HFFc6 (cell line): ENCODE results near the gene PPID. TPM values are rescaled to one million over a fixed set of nuclear protein-coding genes. Genes with fewer than 3 reads are reported as not detected.
"Not testable (repeated sequence)": the region's sequence is repeated elsewhere in the genome, so short reads cannot be mapped to it uniquely, and the experiment has no call there.

Experiments
- DNase-seq: peaks from one replicate; pipeline ENCODE4 v3.0.0-alpha.2; 2018
- H3K27ac Mint-ChIP-seq: 2 replicates; pipeline ENCODE4 v1.8.0; 2020; ENCODE audit warnings: mild to moderate bottlenecking, mixed read lengths
- H3K27me3 Mint-ChIP-seq: 2 replicates; pipeline ENCODE4 v1.8.0; 2021; ENCODE audit warnings: mild to moderate bottlenecking, moderate library complexity, mixed read lengths; ENCODE audit not compliant: insufficient read depth
- H3K36me3 Mint-ChIP-seq: 2 replicates; pipeline ENCODE4 v1.8.0; 2021; ENCODE audit warnings: low read depth, mixed read lengths
- H3K4me1 Mint-ChIP-seq: 2 replicates; pipeline ENCODE4 v1.8.0; 2020; ENCODE audit warnings: low read depth, mixed read lengths
- H3K4me3 Mint-ChIP-seq: 2 replicates; pipeline ENCODE4 v1.8.0; 2020; ENCODE audit warnings: mild to moderate bottlenecking, moderate library complexity, mixed read lengths
- H3K9me3 Mint-ChIP-seq: 2 replicates; pipeline ENCODE4 v1.8.0; 2020; ENCODE audit warnings: mild to moderate bottlenecking, mixed read lengths
- total RNA-seq, 6 experiments: library from RNA; stranded (reverse); fragmentation: NEBNext Ultra II Directional; extraction: Animal tissue kit (Norgen Biotek cat#: 25700); gene quantifications; 2 replicates in 1 of 6; 3 replicates in 5 of 6; pipeline ENCODE4 v1.2.3, GENCODE V29; 2021
- TF ChIP-seq, protein P1 (sequence below): fragments of 200-600 bp; sonication (generic); IDR thresholded peaks from 2 replicates; pipeline ENCODE4 v1.5.0; 2021; ENCODE audit warnings: antibody characterized with exemption, mild to moderate bottlenecking

PPID gene
- total RNA-seq, 6 experiments from 2014 or later, result 23.2 to 30.2 (median 23.9) TPM

DNA sequence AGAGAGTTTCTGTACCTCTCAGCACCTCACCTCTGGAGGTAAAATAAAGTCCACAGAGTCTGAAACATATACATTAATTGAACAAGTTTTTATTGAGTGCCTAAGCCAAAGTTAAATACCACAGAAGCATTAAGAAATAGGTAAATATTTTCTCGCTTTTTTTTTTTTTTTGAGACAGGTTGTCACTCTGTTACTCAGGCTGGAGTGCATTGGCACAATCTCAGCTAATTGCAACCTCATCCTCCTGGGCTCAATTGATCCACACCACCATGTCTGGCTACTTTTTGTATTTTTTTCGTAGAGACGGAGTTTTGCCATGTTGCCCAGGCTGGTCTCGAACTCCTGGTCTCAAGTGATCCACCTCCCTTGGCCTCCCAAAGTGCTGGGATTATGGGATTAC is 35.5 kb upstream of the PPID start:
- no peaks in the 10 kb centered on the region; the same call in none of the 2 replicates for H3K27me3 Mint-ChIP-seq
- peaks cover 54% of the 10 kb centered on the region for H3K4me1 Mint-ChIP-seq
- H3K4me3 Mint-ChIP-seq, result no peak overlapping the region
- DNase-seq, result no peak
- H3K9me3 Mint-ChIP-seq, result no peaks in the 10 kb centered on the region; the same call in 1 of the 2 replicates
- no peak overlapping the region for H3K27ac Mint-ChIP-seq
- H3K36me3 Mint-ChIP-seq, result peaks cover 14% of the 10 kb centered on the region
- TF ChIP-seq, protein P1, sequence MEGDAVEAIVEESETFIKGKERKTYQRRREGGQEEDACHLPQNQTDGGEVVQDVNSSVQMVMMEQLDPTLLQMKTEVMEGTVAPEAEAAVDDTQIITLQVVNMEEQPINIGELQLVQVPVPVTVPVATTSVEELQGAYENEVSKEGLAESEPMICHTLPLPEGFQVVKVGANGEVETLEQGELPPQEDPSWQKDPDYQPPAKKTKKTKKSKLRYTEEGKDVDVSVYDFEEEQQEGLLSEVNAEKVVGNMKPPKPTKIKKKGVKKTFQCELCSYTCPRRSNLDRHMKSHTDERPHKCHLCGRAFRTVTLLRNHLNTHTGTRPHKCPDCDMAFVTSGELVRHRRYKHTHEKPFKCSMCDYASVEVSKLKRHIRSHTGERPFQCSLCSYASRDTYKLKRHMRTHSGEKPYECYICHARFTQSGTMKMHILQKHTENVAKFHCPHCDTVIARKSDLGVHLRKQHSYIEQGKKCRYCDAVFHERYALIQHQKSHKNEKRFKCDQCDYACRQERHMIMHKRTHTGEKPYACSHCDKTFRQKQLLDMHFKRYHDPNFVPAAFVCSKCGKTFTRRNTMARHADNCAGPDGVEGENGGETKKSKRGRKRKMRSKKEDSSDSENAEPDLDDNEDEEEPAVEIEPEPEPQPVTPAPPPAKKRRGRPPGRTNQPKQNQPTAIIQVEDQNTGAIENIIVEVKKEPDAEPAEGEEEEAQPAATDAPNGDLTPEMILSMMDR, result no peak

DNA sequence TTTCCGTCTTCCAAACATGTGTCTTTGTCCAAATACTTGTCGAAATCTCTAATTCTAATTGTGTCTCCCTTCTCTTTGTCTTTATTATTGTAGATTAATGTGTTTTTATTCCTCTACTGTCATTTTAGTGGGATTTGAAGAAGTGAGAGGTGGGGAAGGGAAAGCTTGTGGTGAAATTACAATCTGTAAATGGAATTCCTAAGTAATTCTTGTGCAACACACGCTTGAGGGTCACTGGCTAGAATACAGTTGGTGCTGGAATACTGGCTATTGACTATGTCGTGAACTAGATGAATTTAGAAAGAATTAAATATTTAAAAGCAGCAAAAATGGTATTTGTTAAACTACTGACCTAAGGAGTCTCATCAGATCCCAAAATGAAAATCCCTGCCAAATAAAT is 34.9 kb upstream of the PPID start:
- DNase-seq, result no peak

DNA sequence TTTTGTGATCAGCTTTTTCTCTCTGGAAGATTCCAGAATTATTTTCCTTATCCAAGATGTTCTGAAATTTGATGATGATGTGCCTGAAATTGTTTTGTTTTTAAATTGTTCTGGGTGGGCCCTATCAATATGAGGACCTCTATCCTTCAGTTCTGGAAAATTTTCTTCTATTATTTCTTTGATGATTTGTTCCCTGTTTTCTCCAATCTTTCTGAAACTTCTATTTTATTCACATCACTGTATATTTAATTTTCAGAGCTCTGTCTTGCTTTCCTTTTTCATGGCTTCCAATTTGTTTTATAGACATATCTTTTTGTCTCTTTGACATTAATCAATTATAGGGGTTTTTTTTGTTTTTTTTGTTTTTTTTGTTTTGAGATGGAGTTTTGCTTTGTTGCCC is 33.4 kb upstream of the PPID start:
- H3K9me3 Mint-ChIP-seq, result no peaks in the 10 kb centered on the region; the same call in 1 of the 2 replicates
- TF ChIP-seq, protein P1, result no peak
- peaks cover 14% of the 10 kb centered on the region for H3K36me3 Mint-ChIP-seq
- no peaks in the 10 kb centered on the region; the same call in 1 of the 2 replicates for H3K27me3 Mint-ChIP-seq
- peaks cover 54% of the 10 kb centered on the region for H3K4me1 Mint-ChIP-seq
- H3K27ac Mint-ChIP-seq, result no peak overlapping the region
- no peak overlapping the region for H3K4me3 Mint-ChIP-seq
- no peak for DNase-seq

More for the DNA sequence above, 34.9 kb upstream of the PPID start:
- TF ChIP-seq, protein P1, result no peak
- Mint-ChIP-seq H3K27ac (no peak overlapping the region), H3K27me3 (no peaks in the 10 kb centered on the region; the same call in none of the 2 replicates), H3K4me1 (peaks cover 55% of the 10 kb centered on the region), H3K9me3 (no peaks in the 10 kb centered on the region; the same call in 1 of the 2 replicates), H3K4me3 (no peak overlapping the region), H3K36me3 (peaks cover 14% of the 10 kb centered on the region)

DNA sequence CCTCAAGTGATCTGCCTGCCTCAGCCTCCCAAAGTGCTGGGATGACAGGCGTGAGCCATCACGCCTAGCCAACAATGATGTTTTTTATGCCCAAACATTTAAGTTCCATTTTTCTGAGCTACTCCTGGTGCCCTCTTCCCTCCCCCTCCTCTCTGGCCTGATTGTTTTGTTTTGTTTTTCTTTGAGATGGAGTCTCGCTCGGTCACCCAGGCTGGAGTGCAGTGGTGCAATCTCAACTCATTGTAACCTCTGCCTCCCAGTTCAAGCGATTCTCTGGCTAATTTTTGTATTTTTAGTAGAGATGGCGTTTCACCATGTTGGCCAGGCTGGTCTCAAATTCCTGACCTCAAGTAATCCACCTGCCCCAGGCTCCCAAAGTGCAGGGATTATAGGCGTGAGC is 32.6 kb upstream of the PPID start:
- peaks cover 53% of the 10 kb centered on the region for H3K4me1 Mint-ChIP-seq
- DNase-seq, result not testable (repeated sequence)

DNA sequence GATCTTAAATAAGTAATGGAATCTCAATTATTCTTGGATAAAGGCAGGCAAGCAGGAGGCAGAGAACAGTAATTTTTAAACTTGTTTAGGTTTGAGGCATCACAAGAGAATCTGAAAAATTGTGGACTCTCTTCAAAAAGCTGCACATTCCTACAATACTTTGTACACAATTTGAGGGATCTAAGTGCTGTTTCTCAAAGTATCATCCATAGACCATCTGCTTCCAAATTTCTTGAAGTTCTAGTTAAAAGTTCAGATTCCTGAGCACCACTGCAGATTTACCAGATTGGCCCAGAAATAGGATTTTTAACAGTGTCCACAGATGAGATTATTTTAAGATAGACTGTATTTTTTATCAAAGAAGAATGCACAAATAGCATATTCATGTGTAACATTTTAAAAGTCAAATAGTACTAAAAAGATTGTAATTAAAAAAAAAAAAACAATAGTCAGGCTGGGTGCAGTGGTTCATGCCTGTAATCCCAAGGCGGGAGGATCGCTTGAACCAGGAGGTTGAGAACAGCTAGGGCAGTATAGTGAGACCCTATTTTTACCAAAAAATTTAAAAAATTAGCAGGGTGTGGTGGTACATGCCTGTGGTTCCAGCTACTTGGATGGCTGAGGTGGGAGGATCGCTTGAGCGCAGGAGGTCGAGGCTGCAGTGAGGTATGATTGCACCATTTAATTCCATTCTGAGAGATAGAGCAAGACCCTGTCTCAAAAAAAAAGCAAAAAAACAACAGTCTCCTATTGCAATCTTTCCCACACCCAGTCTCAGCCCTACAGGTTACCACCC is 31.4 kb upstream of the PPID start:
- TF ChIP-seq, protein P1, result no peak
- H3K4me3 Mint-ChIP-seq, result 0 out of 2 replicates have a peak overlapping the region, but pooled peaks have one; percentile 28
- no peaks in the 10 kb centered on the region; the same call in 1 of the 2 replicates for H3K27me3 Mint-ChIP-seq
- peak; percentile 68 for DNase-seq
- H3K27ac Mint-ChIP-seq, result peak overlapping the region; percentile 57
- H3K4me1 Mint-ChIP-seq, result peaks cover 55% of the 10 kb centered on the region
- H3K36me3 Mint-ChIP-seq, result peaks cover 14% of the 10 kb centered on the region
- no peaks in the 10 kb centered on the region; the same call in 1 of the 2 replicates for H3K9me3 Mint-ChIP-seq

More for the DNA sequence above, 32.6 kb upstream of the PPID start:
- H3K27ac Mint-ChIP-seq, H3K9me3 Mint-ChIP-seq, H3K4me3 Mint-ChIP-seq, H3K27me3 Mint-ChIP-seq: not testable (repeated sequence)
- H3K36me3 Mint-ChIP-seq, result peaks cover 14% of the 10 kb centered on the region

DNA sequence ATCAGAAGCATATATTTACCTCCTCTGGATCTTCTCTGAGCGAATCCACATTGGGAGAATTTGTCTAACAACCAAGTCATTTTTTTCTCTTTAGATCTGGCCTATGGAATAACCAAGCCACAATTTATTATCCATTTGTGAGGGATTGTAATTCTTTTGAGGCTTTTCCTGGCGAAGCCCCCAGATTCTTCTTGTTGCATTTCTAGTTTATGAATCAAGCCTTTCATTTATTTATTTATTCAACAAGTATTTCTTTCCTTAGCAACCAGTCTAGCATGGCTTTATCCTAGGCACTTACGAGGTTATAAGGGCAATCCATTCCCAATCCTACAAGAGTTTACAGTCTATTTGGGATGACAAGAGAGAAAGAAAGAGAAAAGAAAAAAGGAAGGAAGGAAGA is 27.2 kb upstream of the PPID start:
- Mint-ChIP-seq H3K27me3 (no peaks in the 10 kb centered on the region), H3K36me3 (no peaks in the 10 kb centered on the region), H3K27ac (peak overlapping the region; percentile 90)

DNA sequence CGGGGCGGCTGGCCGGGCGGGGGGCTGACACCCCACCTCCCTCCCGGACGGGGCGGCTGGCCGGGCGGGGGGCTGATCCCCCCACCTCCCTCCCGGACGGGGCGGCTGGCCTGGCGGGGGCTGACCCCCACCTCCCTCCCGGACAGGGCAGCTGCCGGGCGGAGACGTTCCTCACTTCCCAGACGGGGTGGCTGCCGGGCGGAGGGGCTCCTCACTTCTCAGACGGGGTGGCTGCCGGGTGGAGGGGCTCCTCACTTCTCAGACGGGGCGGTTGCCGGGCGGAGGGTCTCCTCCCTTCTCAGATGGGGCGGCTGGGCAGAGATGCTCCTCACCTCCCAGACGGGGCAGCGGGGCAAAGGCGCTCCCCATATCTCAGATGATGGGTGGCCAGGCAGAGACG is 23.3 kb upstream of the PPID start:
- not testable (repeated sequence) for DNase-seq, H3K27me3 Mint-ChIP-seq, H3K4me3 Mint-ChIP-seq, H3K9me3 Mint-ChIP-seq, H3K27ac Mint-ChIP-seq, H3K36me3 Mint-ChIP-seq
- peaks cover 34% of the 10 kb centered on the region for H3K4me1 Mint-ChIP-seq

More for the DNA sequence above, 27.2 kb upstream of the PPID start:
- peaks cover 52% of the 10 kb centered on the region for H3K4me1 Mint-ChIP-seq
- TF ChIP-seq, protein P1, result no peak
- no peaks in the 10 kb centered on the region for H3K9me3 Mint-ChIP-seq
- peak overlapping the region; percentile 24 for H3K4me3 Mint-ChIP-seq
- peak; percentile 81 for DNase-seq
